GM21576 (cell line): Measurements from ENCODE around the gene GCC2.
"Not testable (repeated sequence)": the region's sequence is repeated elsewhere in the genome, so short reads cannot be mapped to it uniquely, and the experiment has no call there.

Source experiments
- ATAC-seq: cut with Tn5 transposase; IDR thresholded peaks from one replicate; pipeline ENCODE4 v1.9.1; 2021; ENCODE audit warnings: mild to moderate bottlenecking, moderate library complexity; ENCODE audit not compliant: unreplicated experiment

Gene GCC2

GRCh38 chr2:108444941-108445840 lies 3.8 kb upstream of the GCC2 start:
- ATAC-seq = no peak

GRCh38 chr2:108446703-108447102 lies 2.3 kb upstream of the GCC2 start:
- no peak for ATAC-seq

- no peak for ATAC-seq
Observed at GRCh38 chr2:108447947-108448677, 894 bp upstream of the GCC2 start.

GRCh38 chr2:108449410-108450130 lies 564 bp downstream of the GCC2 start:
- ATAC-seq = peak; percentile 24

- ATAC-seq = no peak
Observed at GRCh38 chr2:108450863-108451262, 1.9 kb downstream of the GCC2 start.

- no peak for ATAC-seq
Observed at GRCh38 chr2:108451976-108452375, 3.0 kb downstream of the GCC2 start.

GRCh38 chr2:108453530-108453929 lies 4.5 kb downstream of the GCC2 start:
- ATAC-seq = not testable (repeated sequence)

GRCh38 chr2:108454440-108454839 lies 5.4 kb downstream of the GCC2 start:
- no peak for ATAC-seq

- ATAC-seq = no peak
Observed at GRCh38 chr2:108455571-108455970, 6.6 kb downstream of the GCC2 start.

- ATAC-seq = no peak
Observed at GRCh38 chr2:108458082-108458481, 9.1 kb downstream of the GCC2 start.

- ATAC-seq = no peak
Observed at GRCh38 chr2:108459441-108459840, 10.4 kb downstream of the GCC2 start.

- peak; percentile 96 for ATAC-seq
Observed at GRCh38 chr2:108460345-108461037, 11.5 kb downstream of the GCC2 start.

- no peak for ATAC-seq
Observed at GRCh38 chr2:108477099-108477498, 28.1 kb downstream of the GCC2 start.

GRCh38 chr2:108485253-108485652 lies 36.2 kb downstream of the GCC2 start:
- no peak for ATAC-seq

- no peak for ATAC-seq
Observed at GRCh38 chr2:108490506-108491122, 41.6 kb downstream of the GCC2 start.

- no peak for ATAC-seq
Observed at GRCh38 chr2:108491848-108492247, 42.8 kb downstream of the GCC2 start.

GRCh38 chr2:108492364-108492763 lies 43.4 kb downstream of the GCC2 start:
- no peak for ATAC-seq

GRCh38 chr2:108496167-108496566 lies 47.2 kb downstream of the GCC2 start:
- ATAC-seq = not testable (repeated sequence)

- not testable (repeated sequence) for ATAC-seq
Observed at GRCh38 chr2:108507620-108508019, 58.6 kb downstream of the GCC2 start.

GRCh38 chr2:108512431-108512830 lies 63.4 kb downstream of the GCC2 start:
- not testable (repeated sequence) for ATAC-seq
